ENCODE results near the gene KHDC4.
"Not testable (repeated sequence)": the region's sequence is repeated elsewhere in the genome, so short reads cannot be mapped to it uniquely, and the experiment has no call there.

Gene KHDC4

DNA sequence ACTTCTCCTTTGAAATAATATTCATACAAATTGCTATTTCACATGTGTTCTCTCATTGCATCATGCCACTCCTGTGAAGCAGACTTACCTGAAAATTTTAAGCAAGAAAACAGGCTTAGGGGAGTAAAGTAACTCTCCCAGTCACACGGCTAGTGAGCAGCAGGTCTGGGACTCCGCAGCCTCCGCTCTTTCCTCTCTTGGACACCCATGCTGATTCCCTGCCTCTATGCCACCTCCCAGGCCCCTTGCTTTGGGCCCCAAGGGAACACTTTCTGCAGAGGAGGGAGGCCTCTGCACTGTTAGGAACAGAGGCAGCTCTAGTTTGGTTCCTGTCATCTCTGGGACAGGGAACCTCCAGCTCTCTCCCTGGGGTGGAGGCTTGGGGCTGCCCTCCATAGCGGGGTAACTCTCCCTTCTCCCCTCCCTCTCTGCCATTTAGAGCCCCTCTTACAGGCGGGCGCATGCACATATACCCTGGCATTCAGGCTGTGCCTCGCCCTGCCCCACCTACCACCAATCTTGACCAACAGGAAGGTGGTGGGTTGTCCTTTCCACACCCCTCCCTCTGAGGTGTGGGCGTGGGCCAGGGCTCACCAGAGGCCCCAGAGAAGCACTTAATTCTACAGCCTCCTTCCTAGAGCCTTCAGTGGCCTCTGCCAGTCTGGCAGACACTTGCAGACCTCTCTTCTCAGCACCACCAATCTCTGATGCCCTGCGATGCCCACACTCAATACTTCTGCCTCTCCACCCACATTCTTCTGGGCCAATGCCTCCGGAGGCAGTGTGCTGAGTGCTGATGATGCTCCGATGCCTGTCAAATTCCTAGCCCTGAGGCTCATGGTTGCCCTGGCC is 7.0 kb upstream of the KHDC4 start, which contains the start of gene RXFP4:
Gene RXFP4 (plus strand): TSS at position 646 of the 852 bp plus-strand sequence. CDS start 72 bp downstream, at position 718.
- no peak for DNase-seq (ENCODE audit: low read depth)

- DNase-seq (ENCODE audit: low read depth), result peak; percentile 53
Measured at GRCh38 chr1:155940482-155940992, 6.3 kb upstream of the KHDC4 start.

- DNase-seq (ENCODE audit: low read depth), result peak; percentile 63
Measured at GRCh38 chr1:155938220-155938627, 4.0 kb upstream of the KHDC4 start.

DNA sequence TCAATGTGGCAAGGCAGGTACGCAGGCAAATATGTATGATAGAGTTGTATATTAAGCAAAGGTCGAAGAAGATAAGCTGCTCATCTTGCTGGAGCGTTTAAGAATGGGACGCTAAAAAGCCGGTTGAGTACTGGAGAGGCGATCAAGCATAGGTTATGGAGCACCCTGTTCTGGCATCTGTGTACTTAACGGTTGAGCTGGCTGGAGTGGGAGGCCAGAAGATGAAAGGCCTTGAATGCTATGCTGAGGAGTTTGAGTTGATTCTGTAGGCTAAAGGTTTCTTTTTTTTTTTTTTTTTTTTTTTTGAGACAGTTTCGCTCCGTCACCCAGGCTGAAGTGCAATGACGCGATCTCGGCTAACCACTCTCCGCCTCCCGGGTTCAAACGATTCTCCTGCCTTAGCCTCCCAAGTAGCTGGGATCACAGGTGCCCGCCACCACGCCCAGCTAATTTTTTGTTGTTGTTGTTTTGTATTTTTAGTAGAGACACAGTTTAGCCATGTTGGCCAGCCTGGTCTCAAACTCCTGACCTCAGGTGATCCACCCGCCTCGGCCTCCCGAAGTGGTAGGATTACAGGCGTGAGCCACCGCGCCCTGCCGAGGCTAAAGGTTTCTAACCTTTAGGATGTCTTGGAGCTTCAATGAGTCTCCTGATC is 850 bp upstream of the KHDC4 start:
- no peak for DNase-seq (ENCODE audit: low read depth)

DNA sequence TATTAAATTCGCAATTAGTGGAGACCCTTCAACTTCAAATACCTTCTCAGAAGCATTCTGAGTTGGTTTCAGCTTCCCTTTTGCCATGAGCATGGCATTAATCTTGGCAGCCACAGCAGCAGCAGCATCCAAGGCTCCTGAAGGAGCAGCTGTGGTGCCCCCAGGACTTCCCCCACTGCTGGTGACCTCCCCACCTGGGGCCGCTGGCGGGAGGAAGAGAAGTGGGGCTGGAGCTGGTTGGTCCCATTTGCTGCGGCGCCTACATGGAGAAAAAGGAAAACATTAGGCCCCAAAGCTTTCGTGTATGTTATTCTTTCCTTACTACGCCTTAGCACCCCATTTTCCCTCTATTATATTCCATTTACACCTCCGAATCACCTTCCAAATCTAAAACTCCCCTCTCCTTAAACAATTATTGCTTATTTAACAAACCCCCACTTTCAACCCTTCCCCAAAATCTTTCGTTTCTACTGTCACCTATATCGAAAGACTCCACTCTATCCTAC is 569 bp downstream of the KHDC4 start:
- DNase-seq (ENCODE audit: low read depth), result no peak

DNA sequence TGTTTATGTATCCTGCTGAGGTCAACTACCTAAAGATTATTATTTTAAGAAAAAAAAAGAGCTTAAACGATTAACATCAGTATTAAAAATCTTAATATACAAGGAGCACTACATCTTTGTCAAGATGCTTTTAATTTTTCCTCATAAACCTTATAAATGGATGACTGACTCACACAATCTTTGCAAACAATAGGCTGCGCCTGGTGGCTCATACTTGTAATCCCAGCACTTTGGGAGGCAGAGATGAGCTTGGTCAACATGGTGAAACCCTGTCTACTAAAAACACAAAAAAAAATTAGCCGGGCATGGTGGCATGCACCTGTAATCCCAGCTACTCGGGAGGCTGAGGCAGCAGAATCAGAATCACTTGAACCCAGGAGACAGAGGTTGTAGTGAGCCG is 1.7 kb downstream of the KHDC4 start:
- DNase-seq (ENCODE audit: low read depth), result peak; percentile 33

DNA sequence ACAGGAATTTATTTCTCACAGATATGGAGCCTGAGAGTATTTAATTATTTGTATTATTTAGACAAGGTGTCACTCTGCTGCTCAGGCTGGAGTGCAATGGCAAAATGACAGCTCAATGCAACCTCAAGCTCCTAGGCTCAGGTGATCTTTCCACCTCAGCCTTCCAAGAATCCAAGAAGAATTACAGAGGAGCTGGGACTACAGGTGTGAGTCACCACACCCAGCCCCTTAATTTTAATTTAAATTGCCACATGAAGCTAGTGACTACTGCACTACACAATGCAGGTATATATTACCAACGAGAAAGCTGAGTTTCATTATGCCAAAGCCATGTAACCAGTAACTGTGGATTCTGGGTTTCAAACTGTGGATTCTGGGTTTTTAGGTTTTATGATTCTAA is 2.1 kb downstream of the KHDC4 start:
- no peak for DNase-seq (ENCODE audit: low read depth)

DNA sequence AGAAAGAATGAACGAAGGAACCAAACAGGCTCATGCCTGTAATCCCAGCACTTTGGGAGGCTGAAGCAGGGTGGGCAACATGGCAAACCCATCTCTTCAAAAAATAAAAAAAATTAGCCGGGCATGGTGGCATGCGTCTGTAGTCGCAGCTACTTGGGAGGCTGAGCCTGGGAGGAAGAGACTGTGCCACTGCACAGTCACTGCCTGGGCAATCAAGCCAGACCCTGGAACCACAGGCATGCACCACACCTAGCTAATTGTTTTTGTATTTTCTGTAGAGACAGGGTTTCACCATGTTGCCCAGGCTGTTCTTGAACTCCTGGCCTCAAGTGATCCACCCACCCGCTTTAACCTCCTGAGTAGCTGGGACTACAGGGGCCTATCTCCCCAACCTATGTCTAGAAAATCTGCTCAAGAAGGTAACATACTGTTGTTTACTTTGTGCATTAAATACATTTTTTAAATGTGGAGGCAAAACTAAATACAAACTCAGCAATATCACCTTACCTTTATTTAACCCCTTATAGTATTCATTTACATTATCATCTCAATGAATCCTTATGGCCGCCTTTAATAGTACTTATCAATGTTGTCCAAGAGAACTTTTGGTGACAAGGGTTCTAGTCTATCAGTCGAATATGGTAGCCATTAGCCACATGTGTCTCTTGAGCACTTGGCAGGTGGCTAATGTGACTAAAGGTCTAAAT is 2.7 kb downstream of the KHDC4 start:
- DNase-seq (ENCODE audit: low read depth), result peak; percentile 28

- DNase-seq (ENCODE audit: low read depth), result not testable (repeated sequence)
Measured at GRCh38 chr1:155930725-155931124, 3.5 kb downstream of the KHDC4 start.

DNA sequence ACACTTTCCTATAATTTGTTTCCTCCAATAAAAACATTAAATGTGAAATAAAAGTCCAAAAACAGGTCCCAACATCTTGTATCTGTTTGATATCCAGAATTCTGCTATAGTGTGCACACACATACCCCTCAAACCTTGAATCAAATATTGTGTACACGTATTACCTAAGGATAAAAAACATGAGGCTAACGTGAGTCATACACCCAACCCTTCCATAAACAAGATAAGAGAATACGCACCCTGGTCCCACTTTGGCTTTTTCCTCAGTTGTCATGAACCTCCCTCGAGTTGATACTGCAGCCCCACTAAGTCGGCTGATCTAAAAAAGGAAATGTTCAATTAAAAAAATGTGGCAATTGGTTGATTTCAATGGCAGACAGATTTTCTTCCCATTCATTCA is 5.2 kb downstream of the KHDC4 start:
- DNase-seq (ENCODE audit: low read depth), result peak; percentile 68

DNA sequence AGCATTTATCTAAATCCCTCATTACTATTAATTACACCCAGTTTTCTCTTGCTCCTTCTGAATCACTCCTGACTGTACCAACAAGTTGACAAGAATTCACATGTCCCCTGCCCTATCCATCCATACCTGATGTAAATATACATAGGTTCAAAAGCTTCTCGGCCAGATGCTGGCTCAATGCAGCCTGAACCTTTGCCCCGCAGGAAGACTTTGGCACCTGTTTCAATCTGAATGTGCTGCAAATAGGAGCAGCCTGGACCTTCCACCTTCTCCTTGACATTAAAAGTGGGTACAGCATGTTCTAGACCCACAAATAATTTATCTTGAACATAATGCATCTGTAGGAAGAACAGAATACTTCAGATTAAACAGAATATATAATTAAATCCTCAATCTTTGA is 8.7 kb downstream of the KHDC4 start:
- no peak for DNase-seq (ENCODE audit: low read depth)

GRCh38 chr1:155920717-155921116 is 13.5 kb downstream of the KHDC4 start:
- no peak for DNase-seq (ENCODE audit: low read depth)

- DNase-seq (ENCODE audit: low read depth), result no peak
Measured at GRCh38 chr1:155919801-155920200, 14.4 kb downstream of the KHDC4 start.

GRCh38 chr1:155918660-155919059 is 15.6 kb downstream of the KHDC4 start:
- DNase-seq (ENCODE audit: low read depth), result no peak

- DNase-seq (ENCODE audit: low read depth), result no peak
Measured at GRCh38 chr1:155913969-155914757, 20.1 kb downstream of the KHDC4 start.

DNA sequence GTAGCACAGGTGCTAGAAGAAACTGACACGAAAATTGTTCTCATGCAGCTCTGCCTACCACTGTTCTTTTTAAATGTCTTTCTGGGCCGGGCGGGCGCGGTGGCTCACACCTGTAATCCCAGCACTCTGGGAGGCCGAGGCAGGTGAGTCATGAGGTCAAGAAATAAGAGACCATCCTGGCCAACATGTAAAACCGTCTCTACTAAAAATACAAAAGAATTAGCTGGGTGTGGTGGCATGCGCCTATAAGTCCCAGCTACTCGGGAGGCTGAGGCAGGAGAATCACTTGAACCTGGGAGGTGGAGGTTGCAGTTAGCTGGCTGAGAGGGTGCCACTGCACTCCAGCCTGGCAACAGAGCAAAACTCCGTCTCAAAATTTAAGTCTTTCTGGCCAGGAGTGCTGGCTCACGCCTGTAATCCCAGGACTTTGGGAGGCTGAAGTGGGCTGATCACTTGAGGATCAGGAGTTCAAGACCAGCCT is 22.1 kb downstream of the KHDC4 start:
- DNase-seq (ENCODE audit: low read depth), result no peak

DNA sequence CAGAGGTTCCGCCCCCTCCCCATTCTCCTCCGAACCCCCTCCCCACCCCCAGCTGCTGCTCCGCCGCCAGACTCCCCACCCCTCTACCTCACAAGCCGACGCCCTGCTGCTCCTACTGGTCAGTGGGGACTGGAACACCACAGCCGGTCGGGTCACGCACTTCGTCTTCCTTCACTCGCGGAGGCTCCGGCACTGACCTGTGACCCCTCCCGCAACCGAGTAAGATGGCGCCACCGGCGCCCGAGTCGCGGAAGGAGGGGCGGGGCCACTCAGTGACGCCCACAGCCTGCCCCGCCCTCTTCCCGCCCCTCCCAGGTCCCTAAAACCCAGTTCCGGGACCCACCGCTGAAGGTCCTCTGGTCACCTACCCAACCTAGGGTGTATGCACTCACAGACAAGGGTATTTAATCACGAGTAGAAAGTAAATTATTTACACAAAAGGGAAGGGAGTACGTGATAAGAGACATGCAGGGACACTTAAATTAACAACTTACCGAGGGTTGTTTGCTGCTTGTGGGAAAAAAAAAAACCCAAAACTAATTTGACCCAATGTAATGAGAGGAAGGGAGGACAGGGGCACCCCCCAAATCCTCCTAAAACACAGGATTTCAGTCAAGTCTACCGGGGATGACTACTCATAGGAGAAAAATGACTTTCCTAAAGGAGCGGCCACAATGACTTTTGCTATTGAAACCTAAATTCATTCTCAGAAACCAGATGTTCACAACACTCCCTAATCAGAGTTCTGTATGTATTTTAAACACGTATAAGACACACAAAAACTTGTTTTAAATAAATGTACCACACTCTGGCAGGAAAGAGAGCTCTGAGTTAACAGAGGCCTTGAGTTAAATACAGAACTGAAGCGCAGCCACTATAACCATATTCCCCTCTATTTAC is 22.8 kb downstream of the KHDC4 start, which contains the start of gene RIT1:
Gene RIT1 (minus strand): TSS at position 194 of the 900 bp plus-strand sequence. CDS start 588 bp downstream, outside the sequence.
- peak; percentile 77 for DNase-seq (ENCODE audit: low read depth)

DNA sequence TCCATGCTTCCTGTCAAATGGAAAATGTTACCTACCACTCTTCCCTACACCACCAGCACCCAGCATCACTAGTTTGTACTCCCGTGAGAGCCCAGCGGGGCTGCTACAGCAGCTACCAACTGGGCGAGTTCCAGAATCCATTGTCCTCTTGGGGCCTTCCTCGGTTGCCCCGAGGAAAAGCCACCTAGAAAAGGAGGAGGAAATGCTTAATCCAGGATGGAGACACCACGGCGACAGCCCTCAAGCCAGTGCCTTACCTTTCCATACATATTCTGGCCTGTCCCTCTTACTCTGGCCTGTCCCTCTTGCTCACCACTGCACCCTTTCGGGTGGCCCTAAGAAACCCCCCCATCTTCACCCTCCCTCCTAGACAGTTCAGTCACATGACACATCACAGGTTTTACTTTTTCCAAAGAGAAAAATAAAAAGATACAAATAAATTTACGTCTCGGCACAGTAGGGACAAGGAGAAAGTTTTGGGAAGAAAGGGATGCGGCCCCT is 23.5 kb downstream of the KHDC4 start:
- DNase-seq (ENCODE audit: low read depth), result peak; percentile 44

DNA sequence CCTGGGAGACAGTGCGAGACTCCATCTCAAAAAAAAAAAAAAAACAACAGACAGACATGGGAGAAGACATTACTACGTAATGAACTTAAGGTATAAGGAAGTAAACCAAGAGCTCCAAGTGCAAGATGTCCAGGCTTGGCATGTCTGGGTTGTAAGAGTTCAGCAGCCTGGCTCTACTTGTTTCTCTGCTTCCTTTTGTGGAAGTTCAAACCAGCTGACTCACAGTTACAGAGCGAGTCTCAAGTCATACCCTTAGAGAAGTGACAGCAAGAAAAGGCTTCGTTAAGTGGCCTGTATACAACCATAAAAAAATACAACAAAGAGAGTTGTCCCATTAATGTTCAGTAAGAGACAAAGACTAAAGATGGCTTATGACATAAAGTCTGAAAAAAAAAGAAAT is 24.3 kb downstream of the KHDC4 start:
- peak; percentile 69 for DNase-seq (ENCODE audit: low read depth)

DNA sequence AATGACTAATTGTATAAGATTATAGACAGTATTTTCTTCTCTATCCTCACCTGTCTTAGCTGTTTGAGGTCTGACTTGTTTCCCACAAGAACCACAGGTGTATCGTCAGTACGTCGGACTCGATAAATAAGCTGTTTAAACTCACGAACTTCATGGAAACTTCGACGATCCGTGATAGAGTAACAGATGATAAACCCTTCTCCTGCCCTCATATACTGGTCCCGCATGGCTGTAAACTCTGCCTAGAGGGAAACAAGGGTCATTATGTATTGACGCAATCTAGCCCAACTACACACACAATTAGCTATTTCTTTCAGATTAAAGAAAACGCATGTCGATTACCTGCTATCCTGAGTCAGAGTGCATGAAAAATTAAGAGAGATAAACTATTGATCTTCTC is 30.0 kb downstream of the KHDC4 start:
- no peak for DNase-seq (ENCODE audit: low read depth)
